Measurements from ENCODE around the gene ISOC2. TPM values are rescaled to one million over a fixed set of nuclear protein-coding genes. Genes with fewer than 3 reads are reported as not detected.
A peak's percentile ranks its signal among the peaks of the same experiment; 100 is the strongest.

Gene ISOC2
- polyA plus RNA-seq, 3 donors, result 14.8 to 20.2 (median 14.9) TPM

DNA sequence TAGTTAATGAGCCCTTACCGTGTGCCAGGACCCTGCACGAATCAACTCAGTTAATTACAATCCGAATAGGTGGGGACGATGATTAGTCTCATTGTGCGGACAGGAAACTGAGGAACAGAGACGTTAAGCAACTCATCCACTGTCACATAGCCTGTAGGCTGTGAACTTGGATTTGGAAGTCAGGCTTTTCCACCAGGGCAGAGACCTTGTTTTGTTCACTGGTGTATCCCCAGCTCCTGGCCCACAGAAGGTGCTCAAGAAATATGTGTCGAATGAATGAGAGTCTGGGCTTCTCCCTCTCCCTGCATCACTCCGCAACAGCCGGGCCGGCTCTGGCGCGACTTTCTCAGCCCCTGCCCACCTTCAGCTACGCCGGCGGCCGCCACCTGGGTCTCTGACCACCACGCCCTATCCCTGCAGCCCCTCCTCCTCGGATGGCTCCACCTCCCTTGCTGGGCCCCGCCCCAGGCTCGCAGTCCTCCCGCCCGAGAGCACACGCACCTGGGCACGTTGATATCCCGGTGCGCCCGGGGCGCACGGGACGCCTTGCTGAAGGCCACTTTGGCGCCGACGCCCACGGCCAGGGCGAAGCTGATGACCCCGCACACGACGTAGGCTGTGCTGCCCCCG is 19.6 kb downstream of the ISOC2 start:
- peaks cover 21% of the 10 kb centered on the region for H3K4me1 Mint-ChIP-seq
- H3K4me3 Mint-ChIP-seq, result peak overlapping the region in 1 of 2 donors; percentile 92
- no peaks in the 10 kb centered on the region for H4K20me1 ChIP-seq (ENCODE audit: insufficient read depth, low read length)
- H3K9me3 ChIP-seq (replicated peaks in 1 of 2; ENCODE audit: control insufficient read depth in 1 of 2, insufficient read depth in 1 of 2, low read length in 2 of 2), result peaks cover 0 to 22% of the 10 kb centered on the region in 2 donors
- no peak for DNase-seq
- no peak overlapping the region for H3K27ac ChIP-seq (ENCODE audit: low read depth in 1 of 2, low read length in 2 of 2)
- peak overlapping the region in 1 of 3 experiments; percentile 32 for H3K4me3 ChIP-seq (replicated peaks in 1 of 3; ENCODE audit: low read depth in 2 of 3, low read length in 3 of 3)
- H3K27me3 ChIP-seq (ENCODE audit: control insufficient read depth in 2 of 2, insufficient read depth in 2 of 2, low read length in 2 of 2), result peaks cover 26 to 70% of the 10 kb centered on the region in 2 donors
- no peaks in the 10 kb centered on the region for H3K36me3 ChIP-seq (replicated peaks in 1 of 2; ENCODE audit: control insufficient read depth in 1 of 2, insufficient read depth in 2 of 2, low read length in 2 of 2)
- peak overlapping the region; percentile 44 for H3K4me2 ChIP-seq (replicated peaks; ENCODE audit: extremely low read depth, low read length, poor library complexity, severe bottlenecking)
- TF ChIP-seq, protein P1, sequence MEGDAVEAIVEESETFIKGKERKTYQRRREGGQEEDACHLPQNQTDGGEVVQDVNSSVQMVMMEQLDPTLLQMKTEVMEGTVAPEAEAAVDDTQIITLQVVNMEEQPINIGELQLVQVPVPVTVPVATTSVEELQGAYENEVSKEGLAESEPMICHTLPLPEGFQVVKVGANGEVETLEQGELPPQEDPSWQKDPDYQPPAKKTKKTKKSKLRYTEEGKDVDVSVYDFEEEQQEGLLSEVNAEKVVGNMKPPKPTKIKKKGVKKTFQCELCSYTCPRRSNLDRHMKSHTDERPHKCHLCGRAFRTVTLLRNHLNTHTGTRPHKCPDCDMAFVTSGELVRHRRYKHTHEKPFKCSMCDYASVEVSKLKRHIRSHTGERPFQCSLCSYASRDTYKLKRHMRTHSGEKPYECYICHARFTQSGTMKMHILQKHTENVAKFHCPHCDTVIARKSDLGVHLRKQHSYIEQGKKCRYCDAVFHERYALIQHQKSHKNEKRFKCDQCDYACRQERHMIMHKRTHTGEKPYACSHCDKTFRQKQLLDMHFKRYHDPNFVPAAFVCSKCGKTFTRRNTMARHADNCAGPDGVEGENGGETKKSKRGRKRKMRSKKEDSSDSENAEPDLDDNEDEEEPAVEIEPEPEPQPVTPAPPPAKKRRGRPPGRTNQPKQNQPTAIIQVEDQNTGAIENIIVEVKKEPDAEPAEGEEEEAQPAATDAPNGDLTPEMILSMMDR (IDR thresholded peaks at IDR 0.05), result no peak
- H3K27me3 Mint-ChIP-seq (ENCODE audit: low read depth in 3 of 3), result peaks cover 44 to 83% (median 60%) of the 10 kb centered on the region in 3 donors
- no peaks in the 10 kb centered on the region for H3K79me2 ChIP-seq (ENCODE audit: insufficient read depth, low read length)
- intact Hi-C loops (cut with micrococcal nuclease), result no loop called here
- no peak overlapping the region for H3K27ac Mint-ChIP-seq
- peaks cover 5 to 12% of the 10 kb centered on the region in 2 donors for H3K36me3 Mint-ChIP-seq
- WGBS (ENCODE audit: insufficient coverage), result 2% methylated on average over 33 of the region's 39 CpGs
- no peak overlapping the region for H3K9ac ChIP-seq (ENCODE audit: insufficient read depth, low read length, poor library complexity, severe bottlenecking)
- peaks cover 0 to 38% (median 13%) of the 10 kb centered on the region in 7 donors for H3K9me3 Mint-ChIP-seq
- no peak overlapping the region for H2AFZ ChIP-seq (ENCODE audit: insufficient read depth, low read depth, low read length, poor library complexity, severe bottlenecking)
- peaks cover 21 to 24% of the 10 kb centered on the region in 2 donors for H3K4me1 ChIP-seq (ENCODE audit: control insufficient read depth in 1 of 2, insufficient read depth in 2 of 2, low read length in 2 of 2)

DNA sequence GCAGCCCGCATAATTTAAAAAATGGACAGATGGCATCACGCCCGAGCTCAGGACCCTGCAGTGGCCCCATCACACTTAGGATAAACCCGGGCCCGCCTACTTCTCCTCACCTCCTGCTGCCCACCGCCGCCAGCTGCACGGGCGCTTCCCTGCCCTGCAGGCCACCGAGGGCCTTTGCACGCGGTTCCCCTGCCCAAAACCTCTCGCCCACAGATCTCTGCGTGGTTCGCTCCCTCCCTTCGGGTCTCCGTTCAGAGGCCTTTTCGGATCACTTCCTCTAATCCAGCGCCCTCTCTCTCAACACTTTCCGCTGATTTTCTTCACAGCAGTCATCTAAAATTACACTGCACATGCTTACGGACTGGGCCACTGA is 20.1 kb downstream of the ISOC2 start:
- H3K79me2 ChIP-seq (ENCODE audit: insufficient read depth, low read length), result no peaks in the 10 kb centered on the region
- TF ChIP-seq, protein P1 (IDR thresholded peaks at IDR 0.05), result no peak
- no peak overlapping the region for H3K9ac ChIP-seq (ENCODE audit: insufficient read depth, low read length, poor library complexity, severe bottlenecking)
- peaks cover 0 to 38% (median 13%) of the 10 kb centered on the region in 7 donors for H3K9me3 Mint-ChIP-seq
- H3K27me3 Mint-ChIP-seq (ENCODE audit: low read depth in 3 of 3), result peaks cover 48 to 83% (median 62%) of the 10 kb centered on the region in 3 donors
- peaks cover 0 to 22% of the 10 kb centered on the region in 2 donors for H3K9me3 ChIP-seq (replicated peaks in 1 of 2; ENCODE audit: control insufficient read depth in 1 of 2, insufficient read depth in 1 of 2, low read length in 2 of 2)
- H3K27ac Mint-ChIP-seq, result peak overlapping the region in 1 of 7 donors; percentile 62
- peak overlapping the region; percentile 44 for H3K4me2 ChIP-seq (replicated peaks; ENCODE audit: extremely low read depth, low read length, poor library complexity, severe bottlenecking)
- no peak overlapping the region for H2AFZ ChIP-seq (ENCODE audit: insufficient read depth, low read depth, low read length, poor library complexity, severe bottlenecking)
- H3K27ac ChIP-seq (ENCODE audit: low read depth in 1 of 2, low read length in 2 of 2), result no peak overlapping the region
- WGBS (ENCODE audit: insufficient coverage), result 2% methylated on average over 21 of the region's 21 CpGs
- intact Hi-C loops (cut with micrococcal nuclease), result no loop called here
- H3K4me1 Mint-ChIP-seq, result peaks cover 21% of the 10 kb centered on the region
- H3K27me3 ChIP-seq (ENCODE audit: control insufficient read depth in 2 of 2, insufficient read depth in 2 of 2, low read length in 2 of 2), result peaks cover 26 to 71% of the 10 kb centered on the region in 2 donors
- H3K36me3 ChIP-seq (replicated peaks in 1 of 2; ENCODE audit: control insufficient read depth in 1 of 2, insufficient read depth in 2 of 2, low read length in 2 of 2), result no peaks in the 10 kb centered on the region
- H3K4me3 Mint-ChIP-seq, result peak overlapping the region in 1 of 2 donors; percentile 92
- H4K20me1 ChIP-seq (ENCODE audit: insufficient read depth, low read length), result no peaks in the 10 kb centered on the region
- DNase-seq, result peak in 2 of 3 donors; percentile 19 to 37
- peaks cover 21 to 24% of the 10 kb centered on the region in 2 donors for H3K4me1 ChIP-seq (ENCODE audit: control insufficient read depth in 1 of 2, insufficient read depth in 2 of 2, low read length in 2 of 2)
- peak overlapping the region in 1 of 3 experiments; percentile 32 for H3K4me3 ChIP-seq (replicated peaks in 1 of 3; ENCODE audit: low read depth in 2 of 3, low read length in 3 of 3)
- peaks cover 5 to 12% of the 10 kb centered on the region in 2 donors for H3K36me3 Mint-ChIP-seq
